Activated naive CD4-positive, alpha-beta T cell treated with anti-CD3 and anti-CD28 coated beads, Interleukin-2, amount 50 U/mL, for 24 hours (primary cell): Measurements from ENCODE around the gene MAS1.
"Not testable (repeated sequence)": the region's sequence is repeated elsewhere in the genome, so short reads cannot be mapped to it uniquely, and the experiment has no call there.

ENCODE experiments used
- H3K27ac Mint-ChIP-seq: one replicate; pipeline ENCODE4 v1.8.0; 2021; ENCODE audit warnings: mild to moderate bottlenecking, mixed read lengths
- H3K27me3 Mint-ChIP-seq: one replicate; pipeline ENCODE4 v1.8.0; 2021; ENCODE audit warnings: mixed read lengths
- H3K36me3 Mint-ChIP-seq: one replicate; pipeline ENCODE4 v1.8.0; 2021; ENCODE audit warnings: mixed read lengths
- H3K4me1 Mint-ChIP-seq: one replicate; pipeline ENCODE4 v1.8.0; 2021; ENCODE audit warnings: mixed read lengths
- H3K4me3 Mint-ChIP-seq: one replicate; pipeline ENCODE4 v1.8.0; 2021; ENCODE audit warnings: mild to moderate bottlenecking, mixed read lengths
- H3K9me3 Mint-ChIP-seq: one replicate; pipeline ENCODE4 v1.8.0; 2021; ENCODE audit warnings: mixed read lengths

MAS1 gene

GRCh38 chr6:159924150-159924549, 33.4 kb downstream of the MAS1 start:
- H3K27ac Mint-ChIP-seq, H3K9me3 Mint-ChIP-seq, H3K4me3 Mint-ChIP-seq, H3K4me1 Mint-ChIP-seq, H3K36me3 Mint-ChIP-seq, H3K27me3 Mint-ChIP-seq: not testable (repeated sequence)

- Mint-ChIP-seq H3K4me1 (peaks cover 22% of the 10 kb centered on the region), H3K27ac (no peak overlapping the region), H3K27me3 (peaks cover 2% of the 10 kb centered on the region), H3K36me3 (peaks cover 2% of the 10 kb centered on the region), H3K4me3 (no peak overlapping the region), H3K9me3 (peaks cover 5% of the 10 kb centered on the region)
Observed at GRCh38 chr6:159926542-159927203, 35.9 kb downstream of the MAS1 start.

- Mint-ChIP-seq H3K27me3 (peaks cover 2% of the 10 kb centered on the region), H3K9me3 (no peaks in the 10 kb centered on the region), H3K4me1 (peaks cover 22% of the 10 kb centered on the region), H3K4me3 (no peak overlapping the region), H3K36me3 (no peaks in the 10 kb centered on the region), H3K27ac (no peak overlapping the region)
Observed at GRCh38 chr6:159929819-159930218, 39.0 kb downstream of the MAS1 start.

GRCh38 chr6:159931112-159931511, 40.3 kb downstream of the MAS1 start:
- Mint-ChIP-seq H3K4me3 (no peak overlapping the region), H3K4me1 (peaks cover 22% of the 10 kb centered on the region), H3K9me3 (no peaks in the 10 kb centered on the region), H3K27ac (peak overlapping the region; percentile 53), H3K27me3 (peaks cover 2% of the 10 kb centered on the region), H3K36me3 (no peaks in the 10 kb centered on the region)

- no peaks in the 10 kb centered on the region for H3K36me3 Mint-ChIP-seq
- peaks cover 22% of the 10 kb centered on the region for H3K4me1 Mint-ChIP-seq
- H3K4me3 Mint-ChIP-seq: no peak overlapping the region
- no peaks in the 10 kb centered on the region for H3K9me3 Mint-ChIP-seq
- no peak overlapping the region for H3K27ac Mint-ChIP-seq
- H3K27me3 Mint-ChIP-seq: no peaks in the 10 kb centered on the region
Observed at GRCh38 chr6:159931846-159932245, 41.1 kb downstream of the MAS1 start.

DNA sequence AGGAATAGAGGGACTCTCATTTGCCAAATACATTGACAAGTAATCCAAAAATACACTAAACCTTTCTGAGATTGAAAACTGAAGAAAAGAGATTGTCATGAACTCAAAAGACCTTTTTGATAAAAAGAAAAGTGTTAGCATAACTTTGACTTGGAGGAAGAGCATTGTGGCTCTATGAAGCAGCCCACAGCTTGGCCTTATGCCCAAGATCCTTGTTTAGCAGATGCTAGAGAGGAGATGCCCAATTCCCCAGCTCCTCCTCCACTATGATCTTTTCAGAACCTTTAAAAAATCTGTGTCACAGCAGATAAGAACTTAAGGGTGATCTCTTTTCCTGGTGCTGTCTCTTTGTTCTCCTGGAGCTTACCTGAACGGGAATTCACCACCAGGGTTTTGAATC, 42.3 kb downstream of the MAS1 start:
- peaks cover 22% of the 10 kb centered on the region for H3K4me1 Mint-ChIP-seq
- no peaks in the 10 kb centered on the region for H3K36me3 Mint-ChIP-seq
- H3K27me3 Mint-ChIP-seq: no peaks in the 10 kb centered on the region
- no peak overlapping the region for H3K27ac Mint-ChIP-seq
- no peaks in the 10 kb centered on the region for H3K9me3 Mint-ChIP-seq
- no peak overlapping the region for H3K4me3 Mint-ChIP-seq

DNA sequence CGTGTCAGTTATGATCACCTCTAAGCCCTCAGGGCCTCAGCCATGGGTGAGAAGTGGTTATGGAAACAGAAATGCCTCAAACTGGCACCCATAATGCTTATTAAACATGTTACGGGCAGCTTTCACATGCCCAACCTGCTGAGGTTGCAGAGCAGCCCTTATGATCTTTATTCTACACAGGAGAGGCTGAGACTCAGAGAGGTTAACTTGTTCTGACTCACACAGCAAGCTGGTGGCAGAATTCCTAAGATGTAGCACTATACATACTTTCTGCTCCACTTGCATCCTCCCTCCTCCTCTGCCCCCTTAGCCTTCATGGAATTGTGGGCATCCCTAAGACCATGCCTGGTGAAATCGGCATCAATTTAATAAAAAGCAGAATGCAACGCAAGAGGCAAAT, 43.4 kb downstream of the MAS1 start:
- no peaks in the 10 kb centered on the region for H3K36me3 Mint-ChIP-seq
- H3K4me3 Mint-ChIP-seq: no peak overlapping the region
- H3K27me3 Mint-ChIP-seq: no peaks in the 10 kb centered on the region
- H3K9me3 Mint-ChIP-seq: no peaks in the 10 kb centered on the region
- peaks cover 22% of the 10 kb centered on the region for H3K4me1 Mint-ChIP-seq
- no peak overlapping the region for H3K27ac Mint-ChIP-seq

DNA sequence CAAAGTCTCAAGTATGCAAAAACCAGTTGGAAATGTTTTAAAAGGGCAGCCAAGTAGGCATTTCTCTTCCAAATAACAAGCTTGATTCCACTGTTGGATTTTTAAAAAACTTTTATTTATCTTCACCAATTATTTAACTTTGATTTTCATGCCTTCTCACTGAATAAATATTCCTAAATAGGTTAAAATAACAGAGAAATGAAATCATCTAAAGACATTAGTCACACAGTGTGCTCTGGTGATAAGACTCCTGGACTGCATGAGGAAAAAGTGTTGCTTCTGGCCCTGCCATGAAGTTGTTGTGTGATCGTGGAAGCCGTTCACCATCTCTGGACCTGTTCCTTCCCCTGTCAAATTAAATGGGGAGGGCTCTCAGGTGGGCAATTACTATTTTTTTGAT, 44.3 kb downstream of the MAS1 start:
- H3K4me1 Mint-ChIP-seq: peaks cover 14% of the 10 kb centered on the region
- H3K9me3 Mint-ChIP-seq: no peaks in the 10 kb centered on the region
- H3K4me3 Mint-ChIP-seq: no peak overlapping the region
- H3K27me3 Mint-ChIP-seq: no peaks in the 10 kb centered on the region
- H3K27ac Mint-ChIP-seq: no peak overlapping the region
- no peaks in the 10 kb centered on the region for H3K36me3 Mint-ChIP-seq

GRCh38 chr6:159935633-159936032, 44.8 kb downstream of the MAS1 start:
- H3K27ac Mint-ChIP-seq: no peak overlapping the region
- H3K36me3 Mint-ChIP-seq: no peaks in the 10 kb centered on the region
- no peaks in the 10 kb centered on the region for H3K9me3 Mint-ChIP-seq
- no peaks in the 10 kb centered on the region for H3K27me3 Mint-ChIP-seq
- peaks cover 8% of the 10 kb centered on the region for H3K4me1 Mint-ChIP-seq
- no peak overlapping the region for H3K4me3 Mint-ChIP-seq

DNA sequence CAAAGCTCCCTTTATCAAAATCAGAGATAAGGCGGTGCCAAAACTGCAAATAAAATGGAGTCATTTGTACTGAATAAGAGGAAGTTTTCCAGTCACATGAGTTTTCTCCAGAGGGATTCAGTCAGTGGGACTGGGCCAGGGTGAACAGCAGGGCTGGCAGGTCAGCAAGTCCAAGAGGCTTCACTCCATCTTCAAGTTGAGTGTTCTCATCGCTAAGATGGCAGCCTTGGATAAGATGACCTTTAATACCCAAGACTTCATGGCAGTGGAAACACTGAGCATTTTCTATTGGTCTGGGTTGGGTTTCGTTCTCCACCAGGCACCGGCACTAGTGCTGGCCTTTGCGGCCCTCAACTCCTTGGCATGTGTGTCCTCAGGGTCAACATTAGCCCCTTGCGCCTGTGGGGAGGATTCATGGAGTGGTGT, 48.8 kb downstream of the MAS1 start:
- H3K4me1 Mint-ChIP-seq: no peaks in the 10 kb centered on the region
- H3K36me3 Mint-ChIP-seq: peaks cover 3% of the 10 kb centered on the region
- peaks cover 6% of the 10 kb centered on the region for H3K9me3 Mint-ChIP-seq
- H3K27me3 Mint-ChIP-seq: no peaks in the 10 kb centered on the region
- no peak overlapping the region for H3K27ac Mint-ChIP-seq
- no peak overlapping the region for H3K4me3 Mint-ChIP-seq
